NCI-H1092 (cell line): ENCODE results near the gene WDFY4.

Experiments used
- DNase-seq: peaks from one replicate; lab custom pipeline; 2025; lab: John Stamatoyannopoulos, UW

The WDFY4 gene

GRCh38 chr10:48907730-48908129 lies 223.1 kb downstream of the WDFY4 start:
- no peak for DNase-seq

GRCh38 chr10:48910548-48910947 lies 225.9 kb downstream of the WDFY4 start:
- no peak for DNase-seq

GRCh38 chr10:48913674-48914073 lies 229.0 kb downstream of the WDFY4 start:
- DNase-seq: no peak

- no peak for DNase-seq
Measured at GRCh38 chr10:48923748-48924147, 239.1 kb downstream of the WDFY4 start.

- DNase-seq: no peak
Measured at GRCh38 chr10:48924988-48925387, 240.3 kb downstream of the WDFY4 start.

- DNase-seq: no peak
Measured at GRCh38 chr10:48926255-48926654, 241.6 kb downstream of the WDFY4 start.

GRCh38 chr10:48926764-48927540 lies 242.3 kb downstream of the WDFY4 start:
- no peak for DNase-seq

GRCh38 chr10:48929413-48929990 lies 244.8 kb downstream of the WDFY4 start:
- no peak for DNase-seq

GRCh38 chr10:48931188-48931587 lies 246.5 kb downstream of the WDFY4 start:
- no peak for DNase-seq

- no peak for DNase-seq
Measured at GRCh38 chr10:48932831-48933664, 248.4 kb downstream of the WDFY4 start.

GRCh38 chr10:48934672-48935501 lies 250.2 kb downstream of the WDFY4 start:
- DNase-seq: no peak

- DNase-seq: no peak
Measured at GRCh38 chr10:48935577-48935976, 250.9 kb downstream of the WDFY4 start.

GRCh38 chr10:48937796-48938195 lies 253.1 kb downstream of the WDFY4 start:
- DNase-seq: no peak

- no peak for DNase-seq
Measured at GRCh38 chr10:48938281-48938680, 253.6 kb downstream of the WDFY4 start.

GRCh38 chr10:48938990-48939536 lies 254.4 kb downstream of the WDFY4 start:
- DNase-seq: no peak

- DNase-seq: no peak
Measured at GRCh38 chr10:48939790-48940325, 255.2 kb downstream of the WDFY4 start, which contains the start of gene LRRC18. Gene LRRC18 (minus strand): TSS chr10:48939840. CDS start chr10:48914155, 25,685 bp downstream.

- no peak for DNase-seq
Measured at GRCh38 chr10:48940372-48940771, 255.7 kb downstream of the WDFY4 start.

- DNase-seq: no peak
Measured at GRCh38 chr10:48940958-48941357, 256.3 kb downstream of the WDFY4 start.

GRCh38 chr10:48941427-48942075 lies 256.9 kb downstream of the WDFY4 start:
- no peak for DNase-seq

- no peak for DNase-seq
Measured at GRCh38 chr10:48943096-48943495, 258.4 kb downstream of the WDFY4 start.

GRCh38 chr10:48944171-48944570 lies 259.5 kb downstream of the WDFY4 start:
- no peak for DNase-seq
